ENCODE data around the gene ZNF521.

The ZNF521 gene

DNA sequence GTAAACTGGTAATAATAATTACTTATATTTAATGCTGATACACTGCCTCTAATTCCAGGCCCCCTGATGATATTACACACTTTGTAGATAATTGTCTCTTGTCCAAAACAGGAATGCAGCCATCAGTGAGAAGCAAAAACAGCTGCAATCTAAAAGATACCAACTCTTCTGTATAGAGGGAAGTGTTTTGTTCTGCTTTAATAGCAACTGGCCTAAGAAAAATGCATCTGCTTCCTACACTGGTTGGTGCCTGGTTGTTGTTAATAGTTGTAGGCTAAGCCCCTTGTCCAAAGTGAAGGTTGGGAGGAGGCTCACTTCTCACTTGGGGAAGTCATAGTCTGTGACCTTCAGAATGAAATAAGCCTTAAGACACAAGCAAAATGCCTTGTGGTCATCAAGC lies 332.0 kb downstream of the ZNF521 start:
- no peak for DNase-seq (ENCODE audit: low read depth)

DNA sequence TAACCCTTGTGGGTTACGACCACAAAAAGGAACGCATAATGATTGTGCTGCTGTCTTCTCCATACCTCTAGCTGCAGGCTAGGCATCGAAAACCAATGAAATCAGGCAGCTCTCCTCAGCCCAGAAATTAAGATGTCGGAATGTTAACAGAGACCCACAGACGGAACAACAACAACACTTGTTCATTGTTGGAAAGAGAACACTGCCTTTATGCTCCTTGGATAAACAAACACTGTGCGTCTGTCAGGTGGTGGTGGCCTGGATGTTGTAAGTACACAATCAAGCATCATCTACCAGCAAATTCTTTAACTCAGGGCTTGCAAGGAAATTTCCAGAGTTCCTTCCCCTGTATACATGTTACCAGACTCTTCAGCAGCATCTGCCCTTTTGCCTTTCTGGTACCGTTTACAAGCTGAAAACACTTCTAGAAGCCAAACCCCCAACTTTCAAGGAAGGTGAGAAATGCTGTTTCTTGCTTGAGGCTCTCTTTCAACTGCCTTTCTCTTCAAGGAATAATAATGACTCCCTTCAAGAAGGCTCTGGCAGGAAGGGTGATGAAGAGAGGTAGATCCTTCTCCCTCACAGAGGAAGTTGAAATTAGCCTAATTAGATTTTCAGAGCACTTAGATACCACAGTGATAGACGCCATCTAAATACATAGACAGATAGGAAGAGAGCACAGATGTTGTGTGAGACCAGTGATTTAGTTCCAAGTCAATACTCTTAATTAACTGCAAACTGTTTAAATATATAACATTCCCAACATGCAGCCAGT lies 332.7 kb downstream of the ZNF521 start:
- DNase-seq (ENCODE audit: low read depth), result no peak

DNA sequence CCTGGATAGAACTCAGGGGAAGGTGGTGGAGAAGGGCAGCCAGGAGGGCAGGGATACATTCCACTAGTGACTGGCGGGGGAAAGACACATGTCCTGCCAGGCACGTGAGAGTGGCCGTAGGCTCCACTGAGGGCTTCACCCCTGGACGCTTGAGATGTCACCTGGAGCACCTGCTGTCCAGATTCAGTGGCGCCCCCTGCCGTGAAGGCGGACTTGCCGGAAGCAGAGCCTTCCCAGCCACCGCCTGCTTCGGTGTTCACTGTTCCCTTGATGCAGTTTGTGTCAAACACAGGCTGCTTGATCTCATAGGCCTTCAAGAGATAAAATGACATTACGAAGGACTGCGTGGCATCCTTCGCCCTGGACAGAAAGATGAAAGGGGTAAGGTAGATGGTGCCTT lies 335.3 kb downstream of the ZNF521 start:
- no peak for DNase-seq (ENCODE audit: low read depth)

GRCh38 chr18:25016181-25016580 lies 335.8 kb downstream of the ZNF521 start:
- DNase-seq (ENCODE audit: low read depth), result no peak
